GM06990 (cell line): Measurements from ENCODE around the gene ZBTB21.
"Not testable (repeated sequence)": the region's sequence is repeated elsewhere in the genome, so short reads cannot be mapped to it uniquely, and the experiment has no call there.

Source experiments
- DNase-seq: peaks from one replicate; pipeline ENCODE4 v3.0.0-alpha.2; 2011; ENCODE audit not compliant: insufficient read length; ENCODE audit errors: extremely low read depth
- H3K27me3 ChIP-seq: replicated peaks from 2 replicates; pipeline ENCODE4 v1.6.0; 2011; ENCODE audit warnings: low read length; ENCODE audit not compliant: control insufficient read depth, insufficient read depth
- H3K36me3 ChIP-seq: 2 replicates; pipeline ENCODE4 v1.5.1; 2011; ENCODE audit warnings: low read length; ENCODE audit not compliant: control insufficient read depth, insufficient read depth
- H3K4me3 ChIP-seq: replicated peaks from 2 replicates; pipeline ENCODE4 v1.5.1; 2011; ENCODE audit warnings: low read depth, mild to moderate bottlenecking, control low read depth, low read length
- TF ChIP-seq, protein P1 (sequence below): IDR thresholded peaks from 2 replicates; pipeline ENCODE4 v1.5.1; 2011; ENCODE audit warnings: low read length, control low read depth, mild to moderate bottlenecking, inconsistent platforms; ENCODE audit not compliant: insufficient read depth, poor library complexity, severe bottlenecking

ZBTB21 gene

DNA sequence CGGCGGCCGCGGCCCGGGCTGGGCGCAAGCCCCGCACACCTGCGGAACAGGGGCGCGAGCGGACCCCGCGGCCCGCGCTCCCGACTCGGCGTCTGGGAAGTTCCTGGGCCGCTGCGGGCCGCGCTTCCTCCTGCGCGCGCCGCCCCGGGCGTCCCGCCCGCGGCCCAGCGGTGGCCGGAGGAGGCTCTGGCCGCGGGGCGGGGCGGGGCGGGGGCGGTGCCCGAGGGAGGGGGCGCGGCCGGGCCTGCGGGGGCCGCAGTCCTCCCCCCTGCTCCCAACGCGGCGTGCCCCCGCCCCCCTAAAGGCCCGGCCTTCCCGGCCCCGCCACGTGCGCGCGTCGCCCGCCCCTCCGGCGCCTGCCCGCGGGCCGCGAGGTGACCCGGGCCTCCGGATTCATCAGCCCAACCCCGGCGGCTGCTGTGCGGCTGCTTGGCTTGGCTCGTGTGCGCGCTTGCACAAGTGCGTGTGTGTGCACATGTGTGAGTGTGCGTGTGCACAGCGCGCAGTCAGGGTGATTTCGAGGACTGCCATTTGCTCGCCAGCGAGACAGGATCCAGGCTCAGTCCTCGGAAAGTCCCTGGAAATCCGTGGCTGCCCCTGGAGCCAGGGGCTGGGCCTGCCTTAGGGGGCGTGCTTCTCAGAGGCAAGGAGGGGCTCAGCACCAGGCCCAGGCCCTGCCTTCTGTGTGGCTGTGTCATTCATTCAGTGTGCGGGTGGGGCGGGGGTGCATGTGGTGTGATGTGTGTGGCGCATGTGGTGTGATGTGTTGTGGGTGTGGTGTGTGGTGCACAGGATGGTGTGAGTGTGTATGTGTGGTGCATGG is 56.1 kb downstream of the ZBTB21 start, which contains the start of gene C2CD2:
Gene C2CD2 (minus strand): TSS at position 188 of the 823 bp plus-strand sequence. CDS start 370 bp downstream, outside the sequence.
- peak; percentile 80 for DNase-seq
- peak within 1 kb of the TSS; percentile 77 for H3K4me3 ChIP-seq

DNA sequence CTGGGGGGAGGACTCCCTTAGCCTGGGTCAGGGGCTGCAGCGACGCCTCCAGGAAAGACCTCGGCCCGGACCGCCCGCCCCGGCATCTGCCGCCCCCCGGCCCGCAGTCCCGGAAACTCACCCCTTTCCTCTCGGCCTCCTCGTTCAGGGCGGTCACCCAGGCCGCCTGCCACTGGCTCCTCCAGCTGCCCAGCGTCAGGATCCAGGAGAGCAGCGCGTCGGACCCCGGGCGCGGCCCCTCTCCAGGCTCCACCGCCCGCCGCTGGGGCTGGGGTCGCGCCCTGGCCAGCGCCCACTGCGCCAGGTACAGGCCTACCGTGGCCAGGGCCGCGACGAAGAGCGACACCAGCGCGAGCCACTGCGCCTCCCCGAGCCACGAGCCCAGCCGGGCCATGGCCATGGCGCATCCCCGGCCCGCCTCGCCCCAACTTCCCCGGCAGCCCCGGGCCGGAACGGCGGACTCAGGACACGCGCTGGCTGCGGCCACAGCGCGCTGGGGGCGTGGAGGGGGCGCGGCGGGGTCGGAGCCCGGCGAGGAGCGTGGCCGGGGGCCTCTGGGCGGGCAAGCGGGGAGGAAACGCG is 56.8 kb downstream of the ZBTB21 start:
- peak overlapping the region; percentile 77 for H3K4me3 ChIP-seq
- H3K36me3 ChIP-seq: no peaks in the 10 kb centered on the region
- TF ChIP-seq, protein P1, sequence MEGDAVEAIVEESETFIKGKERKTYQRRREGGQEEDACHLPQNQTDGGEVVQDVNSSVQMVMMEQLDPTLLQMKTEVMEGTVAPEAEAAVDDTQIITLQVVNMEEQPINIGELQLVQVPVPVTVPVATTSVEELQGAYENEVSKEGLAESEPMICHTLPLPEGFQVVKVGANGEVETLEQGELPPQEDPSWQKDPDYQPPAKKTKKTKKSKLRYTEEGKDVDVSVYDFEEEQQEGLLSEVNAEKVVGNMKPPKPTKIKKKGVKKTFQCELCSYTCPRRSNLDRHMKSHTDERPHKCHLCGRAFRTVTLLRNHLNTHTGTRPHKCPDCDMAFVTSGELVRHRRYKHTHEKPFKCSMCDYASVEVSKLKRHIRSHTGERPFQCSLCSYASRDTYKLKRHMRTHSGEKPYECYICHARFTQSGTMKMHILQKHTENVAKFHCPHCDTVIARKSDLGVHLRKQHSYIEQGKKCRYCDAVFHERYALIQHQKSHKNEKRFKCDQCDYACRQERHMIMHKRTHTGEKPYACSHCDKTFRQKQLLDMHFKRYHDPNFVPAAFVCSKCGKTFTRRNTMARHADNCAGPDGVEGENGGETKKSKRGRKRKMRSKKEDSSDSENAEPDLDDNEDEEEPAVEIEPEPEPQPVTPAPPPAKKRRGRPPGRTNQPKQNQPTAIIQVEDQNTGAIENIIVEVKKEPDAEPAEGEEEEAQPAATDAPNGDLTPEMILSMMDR: no peak
- H3K27me3 ChIP-seq: no peaks in the 10 kb centered on the region
- no peak for DNase-seq

More for the DNA sequence above, 56.1 kb downstream of the ZBTB21 start, which contains the start of gene C2CD2:
- TF ChIP-seq, protein P1: no peak
- Histone ChIP-seq H3K27me3 (no peaks in the 10 kb centered on the region), H3K36me3 (no peaks in the 10 kb centered on the region)

DNA sequence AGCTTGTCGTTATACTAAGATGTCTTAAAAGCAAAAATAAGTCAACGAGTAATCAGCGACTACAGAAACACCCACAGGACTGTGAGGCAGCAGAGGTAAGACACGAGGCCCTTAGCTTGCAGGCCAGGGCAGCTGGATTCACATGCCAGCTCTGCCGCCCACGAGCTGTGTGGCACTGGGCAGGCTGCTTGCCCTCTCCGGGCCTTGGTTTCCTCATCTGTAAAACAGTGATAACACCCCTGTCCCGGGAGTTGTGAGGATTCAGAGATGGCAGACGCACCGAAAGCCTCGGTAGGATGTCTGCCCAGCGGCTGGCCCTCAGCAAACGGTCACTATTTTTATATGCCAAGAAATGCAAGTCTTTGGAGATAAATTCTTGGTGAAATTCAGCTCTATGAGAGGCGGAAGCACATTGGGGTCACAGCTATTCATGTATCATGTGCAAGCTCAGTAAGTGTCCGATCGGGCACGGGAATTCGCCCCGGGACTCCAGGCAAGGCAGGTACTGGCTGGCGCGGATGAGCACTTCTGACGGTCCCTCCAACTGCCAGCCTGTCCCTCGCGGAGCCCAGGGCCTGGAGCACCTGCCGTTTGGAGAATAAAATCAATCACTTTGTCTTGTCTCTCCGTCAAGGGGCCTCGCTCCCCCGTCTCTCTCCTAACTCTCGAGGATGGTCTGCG is 57.5 kb downstream of the ZBTB21 start:
- Histone ChIP-seq H3K27me3 (no peaks in the 10 kb centered on the region), H3K36me3 (no peaks in the 10 kb centered on the region), H3K4me3 (peak overlapping the region; percentile 77)
- DNase-seq: no peak
- TF ChIP-seq, protein P1: no peak

DNA sequence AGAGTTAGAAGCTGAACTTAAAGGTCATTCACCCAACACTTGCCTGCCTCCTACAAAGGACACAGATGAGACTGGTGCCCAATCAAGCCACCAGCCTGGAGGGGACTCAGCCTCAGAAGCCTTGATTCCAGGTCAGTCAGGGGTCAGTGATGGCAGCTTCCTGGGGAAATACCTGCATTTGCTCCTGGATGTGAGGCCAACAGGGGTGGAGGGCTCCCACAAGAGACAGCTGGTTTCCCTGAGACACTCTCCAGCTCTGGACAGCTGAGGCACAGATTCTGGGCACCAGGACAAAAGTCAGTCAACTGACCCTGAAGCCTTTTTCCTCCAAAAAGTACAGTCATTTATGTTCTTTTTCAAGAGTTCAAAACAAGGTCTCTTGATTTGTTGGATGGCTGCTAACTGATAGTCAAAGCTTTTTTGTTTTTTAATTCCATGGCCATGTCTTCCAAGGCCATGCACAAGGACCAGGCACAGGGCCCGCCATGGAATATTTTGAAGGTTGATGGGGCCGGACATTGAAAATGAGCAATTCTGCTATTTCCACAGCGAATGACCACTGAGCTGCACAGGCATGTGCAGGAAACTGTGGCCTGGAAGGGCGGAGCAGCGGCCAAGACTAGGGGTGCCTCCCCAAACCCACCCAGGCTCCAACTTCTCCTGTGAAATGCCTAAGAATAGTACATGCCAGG is 58.1 kb downstream of the ZBTB21 start:
- peak overlapping the region; percentile 77 for H3K4me3 ChIP-seq
- TF ChIP-seq, protein P1: no peak

DNA sequence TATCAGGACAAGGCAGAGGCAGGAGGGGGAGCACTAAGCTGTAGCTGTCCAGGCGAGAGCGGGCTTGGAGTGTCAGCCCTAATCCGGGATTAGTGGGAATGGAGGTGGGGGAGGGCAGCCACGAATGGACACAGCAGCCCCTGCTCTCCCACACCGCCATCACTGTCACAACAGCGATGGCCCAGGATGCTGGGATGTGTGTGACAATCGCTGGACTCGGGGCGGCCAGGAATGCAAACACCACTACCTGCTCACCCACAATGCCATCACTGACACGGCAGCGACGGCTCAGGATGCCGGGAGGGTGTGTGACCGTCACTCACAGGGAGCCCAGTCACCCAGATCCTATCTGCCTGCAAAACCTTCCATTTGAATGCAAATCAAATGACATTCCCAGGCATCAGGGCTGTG is 59.2 kb downstream of the ZBTB21 start:
- H3K27me3 ChIP-seq: no peaks in the 10 kb centered on the region
- TF ChIP-seq, protein P1: no peak
- H3K4me3 ChIP-seq: no peak overlapping the region
- no peak for DNase-seq
- H3K36me3 ChIP-seq: no peaks in the 10 kb centered on the region

More for the DNA sequence above, 58.1 kb downstream of the ZBTB21 start:
- Histone ChIP-seq H3K36me3 (no peaks in the 10 kb centered on the region), H3K27me3 (no peaks in the 10 kb centered on the region)
- no peak for DNase-seq

DNA sequence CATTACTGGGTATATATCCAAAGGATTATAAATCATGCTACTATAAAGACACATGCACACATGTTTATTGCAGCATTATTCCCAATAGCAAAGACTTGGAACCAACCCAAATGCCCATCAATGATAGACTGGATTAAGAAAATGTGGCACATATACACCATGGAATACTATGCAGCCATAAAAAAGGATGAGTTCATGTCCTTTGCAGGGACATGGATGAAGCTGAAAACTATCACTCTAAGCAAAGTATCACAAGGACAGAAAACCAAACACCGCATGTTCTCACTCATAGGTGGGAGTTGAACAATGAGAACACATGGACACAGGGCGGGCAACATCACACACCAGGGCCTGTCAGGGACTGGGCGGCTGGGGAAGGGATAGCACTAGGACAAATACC is 60.5 kb downstream of the ZBTB21 start:
- H3K4me3 ChIP-seq, H3K27me3 ChIP-seq, H3K36me3 ChIP-seq, DNase-seq: not testable (repeated sequence)
